ENCODE data around the gene PARK7.
"Not testable (repeated sequence)": the region's sequence is repeated elsewhere in the genome, so short reads cannot be mapped to it uniquely, and the experiment has no call there.

PARK7 gene

DNA sequence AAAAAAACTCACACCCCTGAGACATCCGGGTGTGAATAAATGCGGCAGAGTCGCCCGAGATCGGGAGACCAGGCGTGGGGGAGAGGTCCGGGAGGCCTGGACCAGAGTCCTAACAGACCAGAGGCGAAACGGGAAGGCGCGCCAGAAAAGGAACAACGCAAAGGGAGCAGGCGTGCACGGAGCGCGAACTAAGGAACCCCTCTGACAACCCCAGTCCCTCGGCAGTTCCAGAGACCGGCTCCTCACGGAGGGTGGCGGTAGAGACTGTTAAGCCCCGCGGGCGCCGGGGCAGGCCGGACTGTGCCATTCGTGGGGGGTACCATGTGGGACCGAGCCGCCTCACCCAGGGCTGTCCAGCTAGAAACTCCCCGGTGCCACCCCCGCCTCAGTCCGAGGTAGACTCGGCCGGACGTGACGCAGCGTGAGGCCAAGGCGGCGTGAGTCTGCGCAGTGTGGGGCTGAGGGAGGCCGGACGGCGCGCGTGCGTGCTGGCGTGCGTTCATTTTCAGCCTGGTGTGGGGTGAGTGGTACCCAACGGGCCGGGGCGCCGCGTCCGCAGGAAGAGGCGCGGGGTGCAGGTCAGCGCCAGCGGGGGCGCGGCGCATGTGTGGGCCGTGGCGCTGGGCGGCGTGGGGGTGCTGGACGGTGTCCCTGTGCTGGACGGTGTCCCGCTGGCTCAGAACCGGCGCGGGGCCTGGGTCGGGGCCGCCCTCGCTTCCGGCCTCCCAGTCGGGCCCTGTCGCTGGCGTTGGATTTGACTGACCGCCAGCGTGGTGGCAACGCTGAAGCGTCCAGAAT lies at the start of gene PARK7:
Gene PARK7 (plus strand): TSS at position 496 of the 798 bp plus-strand sequence. CDS start 1,075 bp downstream, outside the sequence.
- peak; percentile 100 for DNase-seq

DNA sequence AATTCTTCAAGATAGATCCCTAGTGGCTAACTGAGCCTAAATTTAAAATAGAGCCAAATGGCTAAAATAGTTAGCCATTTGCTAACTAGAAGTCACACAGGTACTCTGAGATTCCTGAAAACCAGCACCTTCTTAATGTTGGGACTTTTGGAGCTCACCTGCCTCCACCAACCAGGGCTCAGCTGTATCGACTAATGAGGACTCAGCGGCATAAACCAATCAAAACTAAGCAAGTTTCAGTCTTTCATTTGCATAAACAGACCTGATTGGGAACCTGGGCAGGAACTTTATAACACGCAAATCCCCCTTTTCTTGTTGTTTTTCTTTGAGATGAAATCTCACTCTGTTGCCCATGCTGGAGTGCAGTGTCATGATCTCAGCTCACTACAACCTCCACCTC lies 49.4 kb upstream of the PARK7 start:
- DNase-seq = peak in 1 of 2 donors; percentile 19

DNA sequence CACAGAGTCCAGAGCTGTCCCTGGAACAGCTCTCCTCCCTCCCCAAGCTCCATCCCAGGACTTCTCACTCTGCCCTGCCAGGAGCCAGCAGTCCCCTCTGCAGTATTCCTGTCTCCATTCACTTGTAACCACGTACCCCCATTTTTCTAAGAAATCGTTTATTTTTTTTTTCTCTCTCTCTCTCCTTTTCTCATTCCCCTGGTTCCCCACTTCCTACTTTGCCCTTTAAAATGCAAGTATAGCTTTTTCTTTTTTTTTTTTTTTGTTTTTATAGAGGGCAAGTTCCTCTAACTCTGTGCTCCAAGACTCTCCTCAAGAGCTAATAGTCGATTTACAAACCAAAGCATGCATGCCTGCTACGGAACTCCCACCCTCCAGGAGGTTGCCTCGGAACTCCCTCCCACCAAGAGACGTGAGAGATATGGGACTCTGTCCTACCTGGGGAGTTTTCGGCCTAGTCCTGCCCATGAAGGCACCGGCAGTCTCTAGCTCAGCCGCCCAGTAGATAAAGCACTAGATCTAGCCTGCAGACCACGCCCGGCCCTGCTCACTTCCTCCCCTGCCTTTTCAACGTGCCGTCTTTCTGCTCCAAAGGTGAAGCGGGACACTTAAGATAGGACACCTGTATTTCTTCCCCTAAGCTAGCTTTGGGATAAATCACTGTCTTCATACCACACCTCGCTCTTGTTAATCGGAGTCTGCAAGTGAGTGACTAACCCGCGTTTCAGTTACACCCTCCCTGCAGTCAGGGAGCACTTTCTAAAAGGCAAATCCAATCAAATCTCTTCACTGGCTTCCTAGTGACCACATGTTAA lies 48.6 kb upstream of the PARK7 start:
- no peak for DNase-seq

DNA sequence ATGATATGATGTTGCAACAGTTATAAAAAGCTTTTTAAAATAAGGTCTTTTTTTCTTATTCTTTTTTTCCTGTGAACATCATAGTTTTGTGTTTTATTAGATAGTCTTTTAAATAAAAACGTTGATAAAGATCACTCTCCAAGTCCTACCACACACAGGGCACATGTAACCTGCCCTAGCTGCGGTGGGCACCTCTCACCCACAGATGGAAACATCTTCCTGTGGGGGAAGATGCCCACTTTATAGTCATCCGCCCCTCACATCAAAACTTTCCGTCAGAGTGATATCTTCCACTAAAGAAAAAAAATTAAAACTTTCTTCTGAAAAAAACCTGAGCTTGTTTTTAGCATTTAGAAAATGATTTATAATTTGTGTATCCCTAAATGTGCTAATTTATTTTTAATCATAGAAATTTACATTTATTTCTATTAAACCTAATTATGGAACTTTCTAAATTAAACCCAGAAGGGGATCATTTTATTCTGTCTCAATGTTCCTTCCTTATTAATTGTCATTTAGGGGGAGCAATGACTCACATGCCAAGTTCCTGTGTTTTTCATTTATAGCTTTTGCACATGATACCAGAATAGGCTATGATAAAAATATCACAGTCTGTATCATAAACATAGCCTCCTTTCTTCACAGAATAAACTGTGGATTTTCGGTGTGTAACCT lies 45.5 kb upstream of the PARK7 start:
- peak; percentile 19 to 46 for DNase-seq

DNA sequence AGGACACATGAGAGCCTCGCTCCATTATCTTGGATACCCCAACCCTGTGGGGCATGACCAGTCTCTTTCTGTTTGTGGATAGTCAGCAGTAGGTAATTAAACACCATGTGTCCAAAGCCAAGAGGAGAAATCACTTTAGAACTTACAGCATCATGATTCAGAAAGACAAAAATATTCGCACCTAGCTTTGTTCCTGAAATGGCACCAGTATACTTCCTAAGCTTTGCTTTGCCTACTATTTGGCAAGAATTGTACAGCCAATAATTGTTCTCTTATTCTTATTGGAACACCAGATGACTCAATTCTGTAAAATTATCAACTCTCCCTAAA lies 45.0 kb upstream of the PARK7 start:
- DNase-seq = no peak

DNA sequence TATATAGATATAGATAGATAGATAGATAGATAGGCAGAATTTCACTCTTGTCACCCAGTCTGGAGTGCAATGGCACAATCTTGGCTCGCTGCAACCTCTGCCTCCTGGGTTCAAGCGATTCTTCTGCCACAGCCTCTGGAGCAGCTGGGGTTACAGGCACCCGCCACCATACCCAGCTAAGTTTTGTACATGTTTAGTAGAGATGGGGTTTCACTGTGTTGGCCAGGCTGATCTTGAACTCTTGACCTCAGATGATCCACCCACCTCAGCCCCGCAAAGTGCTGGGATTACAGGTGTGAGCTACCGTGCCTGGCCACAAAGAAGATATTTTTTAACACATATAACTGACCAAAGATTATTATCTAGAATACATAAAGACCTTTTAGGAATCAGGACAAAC lies 43.5 kb upstream of the PARK7 start:
- DNase-seq = not testable (repeated sequence)

DNA sequence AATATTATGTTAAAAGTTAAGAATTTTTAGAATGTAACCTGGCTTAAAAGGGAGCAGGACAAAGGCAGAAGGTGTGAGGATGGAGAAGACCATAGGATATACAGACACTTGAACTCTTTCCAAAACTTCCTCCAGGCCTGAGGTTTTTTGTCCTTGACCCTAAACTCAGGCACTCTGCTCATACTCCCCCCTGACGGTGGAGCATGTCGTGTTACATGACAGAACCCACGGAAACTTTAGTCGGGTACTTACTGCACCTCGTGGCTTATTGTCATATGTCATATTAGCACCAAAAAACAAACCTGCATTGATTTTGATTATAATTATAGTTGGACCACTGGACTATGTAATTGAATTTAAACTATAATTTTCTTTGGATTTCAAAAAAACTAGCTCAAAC lies 41.6 kb upstream of the PARK7 start:
- no peak for DNase-seq

DNA sequence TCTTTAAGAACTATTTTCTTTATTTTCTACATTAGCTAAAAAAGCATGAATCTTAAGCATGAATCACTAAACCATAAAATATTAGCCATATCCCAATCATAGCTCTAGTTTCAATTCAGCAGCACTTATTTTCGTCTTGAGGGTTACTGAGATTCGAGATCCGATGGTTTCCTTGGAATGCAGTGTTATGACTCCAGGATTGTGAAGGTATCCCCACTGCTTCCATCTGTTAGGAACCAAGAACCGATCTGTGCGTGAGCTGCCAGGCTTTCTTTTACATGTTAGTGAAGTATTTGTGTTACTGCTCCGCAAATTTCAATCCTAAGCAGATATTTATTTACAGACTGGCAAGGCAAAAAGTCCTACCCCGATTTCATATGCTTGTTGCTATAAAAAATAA lies 39.7 kb upstream of the PARK7 start:
- no peak for DNase-seq

DNA sequence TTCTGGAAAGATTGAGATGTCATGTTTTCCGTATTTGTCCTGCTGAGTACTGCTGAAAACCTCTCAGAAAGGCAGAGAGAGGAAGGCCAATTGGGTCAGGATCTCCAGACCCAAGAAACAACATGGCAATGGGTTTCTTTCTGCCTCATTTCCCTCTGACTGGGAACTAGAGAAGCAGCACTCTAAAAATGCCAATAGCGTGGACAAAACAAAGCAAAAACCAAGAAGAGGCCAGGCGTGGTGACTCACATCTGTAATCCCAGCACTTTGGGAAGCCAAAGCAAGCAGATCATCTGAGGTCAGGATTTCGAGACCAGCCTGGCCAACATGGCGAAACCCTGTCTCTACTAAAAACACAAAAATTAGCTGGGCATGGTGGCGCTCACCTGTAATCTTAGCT lies 39.2 kb upstream of the PARK7 start:
- DNase-seq = no peak

DNA sequence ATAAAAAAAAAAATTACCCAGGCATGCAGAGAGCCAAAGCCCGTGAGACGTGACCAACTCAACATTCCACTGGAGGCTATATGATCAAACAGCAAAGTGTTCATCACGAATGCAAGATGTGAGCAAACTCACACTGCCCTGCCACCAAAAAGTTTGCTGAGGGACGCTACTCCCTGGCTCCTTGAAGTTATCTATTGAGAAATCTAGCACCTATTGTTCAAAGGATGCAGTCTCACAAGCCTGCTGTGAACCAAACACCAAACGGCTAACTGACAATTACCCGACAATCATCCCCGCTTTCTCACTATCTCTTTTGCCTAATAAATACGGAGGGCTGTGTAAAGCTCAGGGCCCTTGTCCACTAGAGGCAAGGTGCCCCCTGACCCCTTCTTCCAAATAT lies 34.5 kb upstream of the PARK7 start:
- not testable (repeated sequence) for DNase-seq

DNA sequence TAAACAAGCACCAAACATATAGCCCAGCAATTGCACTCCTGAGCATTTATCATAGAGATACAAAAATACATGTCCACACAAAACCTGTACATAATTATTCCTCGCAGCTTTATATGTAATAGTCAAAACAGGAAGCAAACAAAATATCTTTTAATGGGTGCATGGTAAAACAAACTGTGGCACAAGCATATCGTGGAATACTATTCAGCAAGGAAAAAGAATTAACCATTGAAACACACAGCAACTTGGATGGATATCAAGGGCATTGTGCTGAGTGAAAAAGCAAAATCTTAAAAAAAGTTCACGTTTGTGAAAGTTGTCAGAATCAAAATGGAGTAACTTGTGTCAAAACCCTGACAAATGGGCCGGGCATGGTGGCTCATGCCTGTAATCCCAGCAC lies 33.3 kb upstream of the PARK7 start:
- no peak for DNase-seq

DNA sequence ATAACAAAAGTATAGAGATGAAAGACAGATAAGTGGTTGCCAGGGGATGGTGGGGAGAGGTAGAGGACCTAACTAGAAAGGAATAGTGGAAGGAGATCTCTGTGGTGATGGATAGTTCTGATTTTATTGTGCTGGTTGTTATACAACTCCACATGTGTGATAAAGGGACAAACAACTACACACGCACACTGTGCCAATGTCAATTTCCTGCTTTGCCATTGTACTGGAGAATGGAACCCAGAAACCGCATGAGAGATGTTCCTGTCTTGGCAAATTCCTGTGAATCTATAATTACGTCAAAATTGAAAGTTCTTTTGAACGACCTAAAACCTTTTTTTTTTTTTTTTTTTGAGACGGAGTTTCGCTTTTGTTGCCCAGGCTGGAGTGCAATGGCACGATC lies 31.9 kb upstream of the PARK7 start:
- peak in 1 of 2 donors; percentile 54 for DNase-seq

DNA sequence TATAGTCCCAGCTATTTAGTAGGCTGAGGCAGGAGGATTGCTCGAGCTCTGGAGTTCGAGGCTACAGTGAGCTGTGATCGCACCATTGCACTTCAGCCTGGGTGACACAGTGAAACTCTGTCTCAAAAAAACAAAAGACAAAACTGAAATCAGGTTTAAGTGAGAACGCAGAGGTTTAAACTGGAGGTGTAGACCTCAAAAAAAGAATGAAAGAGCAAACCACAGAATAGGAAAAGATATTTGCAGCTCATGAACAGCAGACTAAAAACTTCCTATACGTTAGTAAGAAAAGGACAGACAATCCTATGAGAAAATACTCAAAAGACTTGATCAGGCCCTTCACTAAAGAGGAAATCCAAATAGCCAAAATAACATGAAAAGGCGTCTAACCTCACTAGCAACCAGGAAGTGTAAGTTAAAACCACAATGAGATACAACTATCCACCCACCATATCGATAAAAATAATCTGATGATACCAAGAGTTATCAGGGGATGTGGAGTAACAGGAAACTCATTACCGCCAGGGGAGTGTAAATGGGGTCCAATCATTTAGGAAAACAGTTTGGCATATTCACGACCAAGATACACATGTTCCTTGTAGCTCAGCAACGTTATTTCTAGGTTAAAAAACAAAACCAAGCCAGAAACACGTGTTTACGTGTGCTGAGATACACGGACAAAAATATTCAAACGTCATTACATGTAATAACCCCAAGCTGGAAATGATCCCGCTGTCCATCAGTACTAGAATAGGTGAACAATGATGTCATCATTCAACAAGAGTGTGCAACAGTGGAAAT lies 30.7 kb upstream of the PARK7 start:
- peak in 1 of 2 donors; percentile 61 for DNase-seq

DNA sequence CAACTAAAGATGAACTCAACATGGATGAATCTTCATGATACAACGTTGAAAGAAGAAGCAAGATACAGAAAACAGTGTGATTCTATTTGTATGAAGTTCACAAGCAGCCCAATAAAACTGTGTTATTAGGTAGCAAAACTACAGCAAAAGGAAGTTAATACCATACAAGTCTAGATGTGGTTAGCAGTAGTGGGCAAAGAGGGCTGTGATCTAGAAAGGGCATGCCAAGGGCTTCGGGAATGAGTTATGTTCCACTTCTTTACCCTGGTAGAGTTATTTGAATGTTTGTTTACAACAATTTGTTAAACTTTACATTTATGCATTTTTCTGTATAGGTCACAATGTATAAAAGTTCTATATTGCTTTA lies 30.1 kb upstream of the PARK7 start:
- no peak for DNase-seq

DNA sequence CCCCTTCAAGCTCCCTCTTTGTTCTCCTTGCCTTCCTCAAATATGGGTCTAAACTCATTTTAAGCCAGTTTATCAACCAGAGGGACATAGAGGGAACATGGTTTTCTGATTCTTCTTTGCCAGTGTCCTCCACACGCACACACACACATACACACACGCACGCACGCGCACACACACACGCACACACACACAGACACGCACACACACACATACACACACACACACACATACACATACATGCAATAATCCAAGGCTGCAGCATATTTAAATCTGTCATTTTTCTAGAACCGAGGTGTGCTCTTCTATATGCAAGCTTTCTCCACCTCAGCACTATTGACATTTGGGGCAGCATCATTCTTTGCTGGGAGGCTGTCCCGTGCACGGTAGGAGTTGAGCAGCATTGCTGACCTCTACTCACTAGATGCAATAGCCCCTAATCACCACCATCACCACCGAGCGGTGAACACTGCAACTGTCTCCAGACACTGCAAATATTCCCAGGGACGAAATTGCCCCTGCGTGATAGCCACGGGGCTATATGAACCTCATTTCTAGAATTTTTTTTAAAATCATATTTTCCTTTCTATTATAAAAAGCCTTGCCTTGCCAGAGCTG lies 28.9 kb upstream of the PARK7 start:
- no peak for DNase-seq

DNA sequence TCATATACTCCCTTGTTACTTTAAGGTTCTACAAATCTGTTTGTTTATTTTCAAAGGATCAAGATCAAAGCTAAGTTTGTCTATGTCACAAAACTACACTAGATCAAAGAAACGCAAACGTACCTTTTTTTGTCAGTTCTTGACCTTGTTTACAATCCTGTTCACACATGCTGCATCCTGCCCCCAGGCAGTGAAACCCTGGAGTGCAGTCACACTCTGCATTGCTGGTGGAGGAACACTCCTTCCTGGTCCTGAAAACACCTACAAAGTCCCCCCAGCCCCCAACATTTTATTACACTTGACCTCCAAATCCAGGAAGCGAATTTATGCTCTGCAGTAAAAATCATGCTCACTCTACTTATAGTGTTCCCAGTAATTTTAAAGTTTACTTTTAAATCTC lies 23.4 kb upstream of the PARK7 start:
- no peak for DNase-seq

DNA sequence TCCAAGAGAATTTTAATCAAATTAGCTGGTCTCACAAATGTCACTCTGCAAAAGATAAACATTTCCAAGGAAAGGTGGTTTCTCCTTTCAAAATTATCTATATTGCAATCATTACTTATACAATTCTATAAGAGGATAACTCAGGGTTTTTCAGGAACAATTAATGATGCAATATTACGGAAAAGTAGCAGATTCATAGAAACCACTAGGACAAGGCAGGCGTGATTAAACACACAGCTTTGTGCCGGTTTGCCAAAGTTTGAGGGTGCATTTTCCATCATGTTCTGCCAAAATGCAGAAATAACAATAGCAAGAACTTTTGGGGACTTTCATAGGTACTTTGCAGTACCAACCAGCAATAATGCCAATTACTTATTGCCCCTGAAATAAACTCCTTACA lies 21.5 kb upstream of the PARK7 start:
- no peak for DNase-seq

DNA sequence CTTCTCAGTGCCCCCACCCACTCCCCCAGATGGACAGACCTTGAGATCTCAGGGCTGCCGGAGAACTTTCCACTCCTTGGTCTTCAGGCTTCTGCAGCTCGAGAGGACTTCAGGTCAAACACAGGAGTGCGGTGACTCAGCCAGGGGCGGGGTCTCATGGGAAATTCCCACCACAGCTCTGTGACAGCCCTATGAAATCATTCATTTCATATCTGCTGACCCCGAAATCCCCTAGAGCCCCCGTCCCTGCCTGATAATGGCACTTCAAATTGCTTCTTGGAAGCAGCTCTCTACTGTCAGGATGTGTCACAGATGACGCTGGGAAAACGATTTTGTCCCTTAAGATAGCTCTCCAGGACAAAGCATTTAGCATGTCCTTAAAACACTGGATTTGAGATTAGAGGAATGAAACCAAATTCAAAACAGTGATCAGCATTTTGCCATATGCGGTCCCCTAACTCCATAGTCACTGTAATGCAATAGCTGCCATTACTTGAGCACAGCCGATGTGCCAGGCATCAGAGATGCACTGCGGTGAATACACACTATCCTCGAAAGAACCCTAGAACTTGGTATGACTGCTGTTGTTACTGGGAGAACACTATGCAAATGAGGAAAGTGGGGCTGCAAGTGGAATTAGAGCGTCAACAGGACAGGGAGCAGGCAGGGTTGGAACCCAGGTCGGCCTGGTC lies 20.6 kb upstream of the PARK7 start, which contains the start of gene TNFRSF9:
Gene TNFRSF9 (minus strand): TSS at position 95 of the 692 bp plus-strand sequence. CDS start 845 bp downstream, outside the sequence.
- peak; percentile 65 to 73 for DNase-seq

DNA sequence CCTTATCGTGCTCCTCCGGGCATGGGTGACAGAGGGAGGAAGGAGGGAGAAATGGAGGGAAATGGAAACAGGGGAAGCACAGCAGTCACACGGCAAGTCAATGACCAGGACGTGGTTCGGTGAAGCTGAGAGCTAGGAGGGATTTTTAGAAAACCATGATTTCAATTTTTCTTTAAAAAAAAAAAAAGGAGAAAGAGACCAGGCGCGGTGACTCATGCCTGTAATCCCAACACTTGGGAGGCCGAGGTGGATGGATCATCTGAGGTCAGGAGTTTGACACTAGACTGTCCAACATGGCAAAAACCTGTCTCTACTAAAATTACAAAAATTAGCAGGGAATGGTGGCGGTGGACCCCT lies 20.1 kb upstream of the PARK7 start:
- DNase-seq = no peak

DNA sequence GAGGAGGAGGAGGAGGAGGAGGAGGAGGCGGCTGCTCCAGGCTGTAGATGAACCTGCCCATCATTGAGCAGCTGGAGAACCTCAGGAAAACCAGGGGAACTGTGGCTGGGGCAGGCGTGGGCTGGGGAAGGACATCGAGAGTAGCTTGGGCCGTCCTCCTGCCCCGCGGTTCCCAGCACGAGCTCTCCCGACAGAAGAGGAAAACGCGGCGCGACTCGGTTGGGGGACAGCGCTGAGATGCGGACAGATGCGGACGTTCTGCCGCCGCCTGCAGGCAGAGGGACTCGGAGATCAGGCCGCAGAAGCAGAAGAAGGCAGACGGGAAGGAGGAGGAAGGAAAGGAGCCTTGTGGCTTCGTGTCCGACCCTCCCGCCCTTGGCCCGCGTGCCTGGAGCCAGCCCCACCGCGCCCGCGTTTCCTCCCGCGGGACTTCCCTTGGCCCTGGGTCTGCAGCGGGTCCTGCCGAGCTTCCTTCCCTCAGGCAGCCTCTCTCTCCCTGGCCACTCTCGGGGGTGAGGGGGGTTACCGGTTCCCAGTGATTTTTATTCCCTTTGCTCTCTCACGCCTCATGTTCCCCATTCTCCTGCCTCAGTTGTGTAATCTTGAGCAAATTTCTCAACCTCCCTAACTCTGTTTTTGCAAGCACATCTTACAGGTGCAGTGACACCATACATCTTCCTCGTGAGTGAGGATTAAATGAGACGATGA lies 19.1 kb upstream of the PARK7 start:
- DNase-seq = peak; percentile 39 to 58

DNA sequence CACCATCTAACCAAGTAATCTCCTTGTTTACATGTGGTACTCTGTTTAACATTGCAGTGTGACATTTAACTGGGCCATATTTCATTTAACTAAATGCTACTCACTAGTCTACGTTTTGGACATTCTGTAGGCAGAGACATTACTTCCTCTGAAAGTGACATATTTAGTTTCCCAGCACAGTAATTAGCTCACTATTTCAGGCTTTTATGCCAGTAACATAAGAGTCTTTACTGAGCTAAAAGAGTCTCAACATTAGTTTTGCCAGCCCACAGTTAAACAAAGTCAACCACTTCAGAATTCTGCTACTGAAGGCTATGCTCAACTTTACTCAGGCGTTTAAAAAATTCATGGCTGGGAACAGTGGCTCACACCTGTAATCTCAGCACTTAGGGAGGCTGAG lies 18.3 kb upstream of the PARK7 start:
- DNase-seq = no peak
